SK-N-MC (cell line): Measurements from ENCODE around the gene SLC3A2.

Experiments
- EZH2 ChIP-seq: fragments of 200-600 bp; sonication (generic); IDR thresholded peaks from one replicate; pipeline ENCODE4 v1.6.1; 2017; ENCODE audit warnings: antibody characterized with exemption
- FOXP2 ChIP-seq: optimal IDR thresholded peaks from 2 replicates; pipeline ENCODE3; 2011; ENCODE audit warnings: mild to moderate bottlenecking, moderate library complexity; ENCODE audit not compliant: insufficient read depth; ENCODE audit errors: extremely low read length, control extremely low read depth
- POLR2AphosphoS5 ChIP-seq: IDR thresholded peaks from 2 replicates; pipeline ENCODE4 v1.6.1; 2012; ENCODE audit warnings: mild to moderate bottlenecking, low read depth, low read length, borderline replicate concordance

DNA sequence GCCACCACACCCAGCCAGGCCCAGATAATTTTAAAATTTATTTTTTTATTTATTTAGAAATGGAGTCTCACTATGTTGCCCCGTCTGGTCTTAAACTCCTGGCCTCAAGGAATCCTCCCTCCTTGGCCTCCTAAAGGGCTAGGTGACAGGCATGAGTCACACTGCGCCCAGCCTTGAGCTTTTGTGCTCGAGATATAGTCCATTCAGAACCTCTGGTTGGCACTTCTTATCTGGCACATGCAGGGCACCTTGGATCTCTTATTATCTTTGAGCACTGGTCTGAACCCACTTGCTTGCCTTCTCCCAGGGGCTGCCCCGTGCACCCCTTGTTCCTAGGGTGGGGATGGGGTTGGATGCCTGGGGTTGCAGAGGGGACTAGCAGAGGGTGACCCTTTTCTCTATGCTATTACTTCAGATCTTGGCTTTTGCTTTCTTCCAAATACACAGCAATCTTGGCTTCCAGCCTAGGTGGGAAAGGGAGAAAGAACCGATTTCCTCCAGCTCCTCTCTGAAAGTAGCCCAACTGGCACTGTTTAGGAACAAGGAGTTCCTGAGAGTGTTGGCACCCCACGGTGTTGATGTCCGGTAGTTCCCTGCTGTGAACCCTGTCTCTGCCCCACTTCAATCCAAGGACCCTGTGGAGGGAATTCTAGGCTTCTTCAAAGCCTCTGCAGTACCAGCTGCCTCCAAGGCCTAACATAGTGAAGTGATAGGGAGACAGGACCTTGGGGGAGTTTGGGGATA is 1.3 kb upstream of the SLC3A2 start:
- TF ChIP-seq EZH2 (no peak), POLR2AphosphoS5 (no peak), FOXP2 (no peak)
